RWPE1 (cell line): ENCODE results near the gene PSMG4.

Experiments
- CTCF ChIA-PET: fragments of 350-600 bp; sonication (Branson Sonifier 250); formaldehyde crosslinking; extraction: SDS; loops from one replicate; lab custom pipeline; 2021; lab: Yijun Ruan, JAX
- POLR2A ChIA-PET: fragments of 400-600 bp; formaldehyde crosslinking; extraction: SDS; loops from one replicate; lab custom pipeline; 2020; ENCODE audit warnings: antibody characterized with exemption; ENCODE audit not compliant: low non-redundant PET; lab: Yijun Ruan, JAX
- DNase-seq: peaks from one replicate; pipeline ENCODE4 v3.0.0; 2012; ENCODE audit warnings: low spot score
- H3K27ac ChIP-seq: fragments of 450-650 bp; 2 replicates; pipeline ENCODE4 v1.5.1; 2017
- CTCF ChIP-seq: fragments of 450-650 bp; conservative IDR thresholded peaks from 2 replicates; pipeline ENCODE4 v1.5.1; 2017; ENCODE audit warnings: low read depth, mild to moderate bottlenecking

PSMG4 gene

GRCh38 chr6:3280866-3281465 lies 22.2 kb downstream of the PSMG4 start:
- H3K27ac ChIP-seq: peak overlapping the region; percentile 67
- POLR2A ChIA-PET: no interaction called here
- no peak for DNase-seq
- CTCF ChIA-PET: interaction anchor here (0.5 to 2.1 kb wide), 3 partner anchors 134 to 452 kb away, joined by 4 to 21 read pairs (median 4); no protein-coding TSS in a partner anchor
- TF ChIP-seq CTCF: no peak

- TF ChIP-seq CTCF: no peak
- CTCF ChIA-PET: interaction anchor here (0.5 to 1.0 kb wide), 4 partner anchors 130 to 722 kb away, joined by 3 to 4 read pairs (median 4); no protein-coding TSS in a partner anchor
- POLR2A ChIA-PET: no interaction called here
- peak; percentile 90 for DNase-seq
- peak overlapping the region; percentile 67 for H3K27ac ChIP-seq
Observed at GRCh38 chr6:3281631-3282475, 23.1 kb downstream of the PSMG4 start.

GRCh38 chr6:3282476-3283236 lies 23.9 kb downstream of the PSMG4 start:
- H3K27ac ChIP-seq: peak overlapping the region; percentile 67
- TF ChIP-seq CTCF: no peak
- CTCF ChIA-PET: interaction anchor here (0.6 kb wide), 1 partner anchor 721 kb away, joined by 3 read pairs; no protein-coding TSS in a partner anchor
- no peak for DNase-seq
- POLR2A ChIA-PET: no interaction called here

- ChIA-PET POLR2A (no interaction called here), CTCF (no interaction called here)
- TF ChIP-seq CTCF: no peak
- DNase-seq: no peak
- peak overlapping the region; percentile 67 for H3K27ac ChIP-seq
Observed at GRCh38 chr6:3283241-3283640, 24.5 kb downstream of the PSMG4 start.

GRCh38 chr6:3283641-3284435 lies 25.1 kb downstream of the PSMG4 start:
- peak overlapping the region; percentile 67 for H3K27ac ChIP-seq
- no peak for TF ChIP-seq CTCF
- ChIA-PET CTCF (interaction anchor here (0.5 to 1.0 kb wide), 2 partner anchors 703 to 724 kb away, joined by 3 to 11 read pairs; no protein-coding TSS in a partner anchor), POLR2A (no interaction called here)
- DNase-seq: no peak
